ENCODE measurements around the gene TSC22D4. TPM values are rescaled to one million over a fixed set of nuclear protein-coding genes. Genes with fewer than 3 reads are reported as not detected.

The TSC22D4 gene
- total and polyA plus RNA-seq, 2 experiments from 2014 or later: 14.6 to 24.9 TPM

DNA sequence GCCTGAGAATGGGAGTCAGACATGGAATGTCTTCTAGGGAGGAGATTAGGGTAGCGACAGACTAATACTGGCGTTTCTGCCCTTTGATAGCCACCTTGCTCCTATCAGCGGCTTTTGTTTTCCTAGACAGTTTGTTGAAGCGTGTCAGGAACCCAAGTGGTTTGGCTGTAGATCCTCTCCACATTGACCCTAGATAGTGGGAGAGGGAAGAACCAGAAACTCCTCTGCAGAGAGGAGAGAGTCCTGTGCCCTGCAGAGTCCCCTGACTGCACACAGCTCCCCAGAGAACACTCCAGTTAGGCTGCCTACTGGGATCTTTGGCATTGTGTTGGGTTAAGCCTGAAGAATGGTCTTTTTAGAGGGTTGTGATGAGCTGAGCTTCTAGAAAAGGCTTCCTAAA lies 47.0 kb downstream of the TSC22D4 start:
- TF ChIP-seq ZNF114 (CRISPR knock-in tag; IDR thresholded peaks at IDR 0.05) (no peak), ZNF331 (CRISPR knock-in tag; IDR thresholded peaks at IDR 0.05; ENCODE audit: low read depth) (no peak), EZH2phosphoT487 (IDR thresholded peaks at IDR 0.05; ENCODE audit: unreplicated experiment) (no peak), EZH2 (IDR thresholded peaks at IDR 0.05; ENCODE audit: low read depth, unreplicated experiment) (no peak), CREB1 (CRISPR knock-in tag; IDR thresholded peaks at IDR 0.05; ENCODE audit: low read depth) (no peak), NANOG (IDR thresholded peaks at IDR 0.05; ENCODE audit: borderline replicate concordance) (no peak), STAT1 (IDR thresholded peaks at IDR 0.05; ENCODE audit: unreplicated experiment) (no peak), CTCF (conservative IDR thresholded peaks at IDR 0.05; ENCODE audit: low read depth in 2 of 2) (no peak), JUNB (IDR thresholded peaks at IDR 0.05; ENCODE audit: unreplicated experiment) (no peak), REST (IDR thresholded peaks at IDR 0.05; ENCODE audit: unreplicated experiment) (no peak)
- TF ChIP-seq, protein P1, sequence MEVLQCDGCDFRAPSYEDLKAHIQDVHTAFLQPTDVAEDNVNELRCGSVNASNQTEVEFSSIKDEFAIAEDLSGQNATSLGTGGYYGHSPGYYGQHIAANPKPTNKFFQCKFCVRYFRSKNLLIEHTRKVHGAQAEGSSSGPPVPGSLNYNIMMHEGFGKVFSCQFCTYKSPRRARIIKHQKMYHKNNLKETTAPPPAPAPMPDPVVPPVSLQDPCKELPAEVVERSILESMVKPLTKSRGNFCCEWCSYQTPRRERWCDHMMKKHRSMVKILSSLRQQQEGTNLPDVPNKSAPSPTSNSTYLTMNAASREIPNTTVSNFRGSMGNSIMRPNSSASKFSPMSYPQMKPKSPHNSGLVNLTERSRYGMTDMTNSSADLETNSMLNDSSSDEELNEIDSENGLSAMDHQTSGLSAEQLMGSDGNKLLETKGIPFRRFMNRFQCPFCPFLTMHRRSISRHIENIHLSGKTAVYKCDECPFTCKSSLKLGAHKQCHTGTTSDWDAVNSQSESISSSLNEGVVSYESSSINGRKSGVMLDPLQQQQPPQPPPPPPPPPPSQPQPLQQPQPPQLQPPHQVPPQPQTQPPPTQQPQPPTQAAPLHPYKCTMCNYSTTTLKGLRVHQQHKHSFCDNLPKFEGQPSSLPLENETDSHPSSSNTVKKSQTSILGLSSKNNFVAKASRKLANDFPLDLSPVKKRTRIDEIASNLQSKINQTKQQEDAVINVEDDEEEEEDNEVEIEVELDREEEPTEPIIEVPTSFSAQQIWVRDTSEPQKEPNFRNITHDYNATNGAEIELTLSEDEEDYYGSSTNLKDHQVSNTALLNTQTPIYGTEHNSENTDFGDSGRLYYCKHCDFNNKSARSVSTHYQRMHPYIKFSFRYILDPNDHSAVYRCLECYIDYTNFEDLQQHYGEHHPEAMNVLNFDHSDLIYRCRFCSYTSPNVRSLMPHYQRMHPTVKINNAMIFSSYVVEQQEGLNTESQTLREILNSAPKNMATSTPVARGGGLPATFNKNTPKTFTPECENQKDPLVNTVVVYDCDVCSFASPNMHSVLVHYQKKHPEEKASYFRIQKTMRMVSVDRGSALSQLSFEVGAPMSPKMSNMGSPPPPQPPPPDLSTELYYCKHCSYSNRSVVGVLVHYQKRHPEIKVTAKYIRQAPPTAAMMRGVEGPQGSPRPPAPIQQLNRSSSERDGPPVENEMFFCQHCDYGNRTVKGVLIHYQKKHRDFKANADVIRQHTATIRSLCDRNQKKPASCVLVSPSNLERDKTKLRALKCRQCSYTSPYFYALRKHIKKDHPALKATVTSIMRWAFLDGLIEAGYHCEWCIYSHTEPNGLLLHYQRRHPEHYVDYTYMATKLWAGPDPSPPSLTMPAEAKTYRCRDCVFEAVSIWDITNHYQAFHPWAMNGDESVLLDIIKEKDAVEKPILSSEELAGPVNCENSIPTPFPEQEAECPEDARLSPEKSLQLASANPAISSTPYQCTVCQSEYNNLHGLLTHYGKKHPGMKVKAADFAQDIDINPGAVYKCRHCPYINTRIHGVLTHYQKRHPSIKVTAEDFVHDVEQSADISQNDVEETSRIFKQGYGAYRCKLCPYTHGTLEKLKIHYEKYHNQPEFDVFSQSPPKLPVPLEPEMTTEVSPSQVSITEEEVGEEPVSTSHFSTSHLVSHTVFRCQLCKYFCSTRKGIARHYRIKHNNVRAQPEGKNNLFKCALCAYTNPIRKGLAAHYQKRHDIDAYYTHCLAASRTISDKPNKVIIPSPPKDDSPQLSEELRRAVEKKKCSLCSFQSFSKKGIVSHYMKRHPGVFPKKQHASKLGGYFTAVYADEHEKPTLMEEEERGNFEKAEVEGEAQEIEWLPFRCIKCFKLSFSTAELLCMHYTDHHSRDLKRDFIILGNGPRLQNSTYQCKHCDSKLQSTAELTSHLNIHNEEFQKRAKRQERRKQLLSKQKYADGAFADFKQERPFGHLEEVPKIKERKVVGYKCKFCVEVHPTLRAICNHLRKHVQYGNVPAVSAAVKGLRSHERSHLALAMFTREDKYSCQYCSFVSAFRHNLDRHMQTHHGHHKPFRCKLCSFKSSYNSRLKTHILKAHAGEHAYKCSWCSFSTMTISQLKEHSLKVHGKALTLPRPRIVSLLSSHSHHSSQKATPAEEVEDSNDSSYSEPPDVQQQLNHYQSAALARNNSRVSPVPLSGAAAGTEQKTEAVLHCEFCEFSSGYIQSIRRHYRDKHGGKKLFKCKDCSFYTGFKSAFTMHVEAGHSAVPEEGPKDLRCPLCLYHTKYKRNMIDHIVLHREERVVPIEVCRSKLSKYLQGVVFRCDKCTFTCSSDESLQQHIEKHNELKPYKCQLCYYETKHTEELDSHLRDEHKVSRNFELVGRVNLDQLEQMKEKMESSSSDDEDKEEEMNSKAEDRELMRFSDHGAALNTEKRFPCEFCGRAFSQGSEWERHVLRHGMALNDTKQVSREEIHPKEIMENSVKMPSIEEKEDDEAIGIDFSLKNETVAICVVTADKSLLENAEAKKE (CRISPR knock-in tag; IDR thresholded peaks at IDR 0.05): no peak
- Histone ChIP-seq H3K4me3 (peak overlapping the region; percentile 67), H3F3A (replicated peaks; ENCODE audit: low read depth) (peaks cover 39% of the 10 kb centered on the region), H2AFZ (no peak overlapping the region), H3K9me2 (ENCODE audit: insufficient read depth) (0 out of 2 replicates have a peak, but pooled peaks cover 3% of the 10 kb centered on the region), H3K4me1 (ENCODE audit: insufficient read depth) (peaks cover 29% of the 10 kb centered on the region; the same call in 1 of the 2 replicates), H3K79me2 (replicated peaks; ENCODE audit: insufficient read depth) (peaks cover 44% of the 10 kb centered on the region), H3K27ac (ENCODE audit: low read depth) (peak overlapping the region; percentile 81), H3K27me3 (ENCODE audit: insufficient read depth) (peaks cover 9% of the 10 kb centered on the region), H3K36me3 (ENCODE audit: insufficient read depth) (peaks cover 9% of the 10 kb centered on the region; the same call in 1 of the 2 replicates), H4K20me1 (replicated peaks; ENCODE audit: insufficient read depth) (peaks cover 3% of the 10 kb centered on the region; the same call in 1 of the 2 replicates), H3K4me2 (peak overlapping the region; percentile 79)
- Mint-ChIP-seq H3K36me3 (ENCODE audit: low read depth) (peaks cover 59% of the 10 kb centered on the region), H3K9me3 (peaks cover 20% of the 10 kb centered on the region), H3K27ac (peak overlapping the region; percentile 56; the same call in 1 of the 2 replicates), H3K27me3 (ENCODE audit: insufficient read depth, low read depth, poor library complexity) (peaks cover 47% of the 10 kb centered on the region), H3K4me3 (peak overlapping the region; percentile 93), H3K4me1 (peaks cover 48% of the 10 kb centered on the region)
- DNase-seq (ENCODE audit: low spot score): no peak
- no peak for ATAC-seq
